Lung (tissue), 16 donors: Measurements from ENCODE around the gene ALX1. TPM values are rescaled to one million over a fixed set of nuclear protein-coding genes. Genes with fewer than 3 reads are reported as not detected.

Experiments
- ATAC-seq: fragments of 200-7000 bp; cut with Tn5 transposase; one replicate; pipeline ENCODE4 v1.9.1; 2020; ENCODE audit warnings: moderate number of reproducible peaks; ENCODE audit not compliant: insufficient read depth, low FRiP score
- DNase-seq, 3 donors: peaks; one replicate each; pipeline ENCODE4 v3.0.0-alpha.2; 2013 to 2017
- H3K27ac ChIP-seq, 2 donors: one replicate each; pipeline ENCODE4 v1.5.1; 2013; ENCODE audit warnings: mild to moderate bottlenecking in 2 of 2, moderate library complexity in 2 of 2, control low read depth in 1 of 2, inconsistent platforms in 1 of 2, low read depth in 1 of 2, low read length in 1 of 2
- H3K27me3 ChIP-seq, 3 donors: one replicate each; pipeline ENCODE4 v1.5.1; 2013; ENCODE audit warnings: low read length in 2 of 3; ENCODE audit not compliant: control insufficient read depth in 3 of 3, insufficient read depth in 3 of 3
- H3K36me3 ChIP-seq, 4 donors: one replicate each; pipeline ENCODE4 v1.5.1; 2013; ENCODE audit warnings: low read length in 4 of 4, mild to moderate bottlenecking in 1 of 4, moderate library complexity in 1 of 4; ENCODE audit not compliant: control insufficient read depth in 4 of 4, insufficient read depth in 4 of 4
- H3K4me1 ChIP-seq, 5 donors: one replicate each; pipeline ENCODE4 v1.5.1; 2013; ENCODE audit warnings: low read length in 5 of 5, mild to moderate bottlenecking in 2 of 5, moderate library complexity in 1 of 5; ENCODE audit not compliant: control insufficient read depth in 5 of 5, insufficient read depth in 5 of 5
- H3K4me3 ChIP-seq: one replicate; pipeline ENCODE4 v1.5.1; 2013; ENCODE audit warnings: mild to moderate bottlenecking, control low read depth, moderate library complexity
- H3K9ac ChIP-seq, 2 donors: one replicate each; pipeline ENCODE4 v1.5.1; 2013; ENCODE audit warnings: low read length in 2 of 2, control low read depth in 1 of 2; ENCODE audit not compliant: insufficient read depth in 1 of 2
- H3K9me3 ChIP-seq, 4 donors: one replicate each; pipeline ENCODE4 v1.5.1; 2013; ENCODE audit warnings: low read length in 3 of 4, mild to moderate bottlenecking in 1 of 4, moderate library complexity in 1 of 4; ENCODE audit not compliant: control insufficient read depth in 4 of 4, insufficient read depth in 3 of 4
- CTCF ChIP-seq: IDR thresholded peaks from 2 replicates; pipeline ENCODE4 v1.5.1; 2012; ENCODE audit warnings: mild to moderate bottlenecking; ENCODE audit errors: control extremely low read depth, extremely low read depth
- WGBS, 2 donors: extraction: QIAGEN DNeasy Blood & Tissue Kit; methylation state at CpG; one replicate each; pipeline ENCODE4 v1.1.7; 2013; 5-methylcytosine and 5-hydroxymethylcytosine counted together
- long read RNA-seq, 5 donors: transcript quantifications; one replicate each; lab custom pipeline, GENCODE V29; 2026
- polyA plus RNA-seq, 2 donors: library from polyadenylated mRNA; stranded (reverse); fragments of 200-250 nt; gene quantifications; one replicate each; pipeline ENCODE4 v1.2.1, GENCODE V29; 2013
- total RNA-seq, 2 donors: library from RNA; depleted of rRNA in 1 of 2; stranded (reverse); fragments of >200 nt in 1 of 2; gene quantifications; one replicate each; pipeline ENCODE4 v1.2.1, GENCODE V29; 2014 to 2021
- donor health status: control.
- donor health status: control.
- donor health status: Bipolar disorder and iron deficiency.
- donor health status: healthy.
- donor health status: DM: yes; HTN: yes; CAD: no.

ALX1 gene
- total RNA-seq (under 1 TPM; 0.12 to 0.17 TPM), polyA plus RNA-seq (under 1 TPM; 0.08 to 0.14 TPM)
- long read RNA-seq, donor 1 = 0 reads
- long read RNA-seq, donor 2 = 0 reads
- long read RNA-seq, donor 3 = 0 reads
- long read RNA-seq, donor 4 = 0 reads
- long read RNA-seq, donor 5 = 0 reads

GRCh38 chr12:85280165-85280983 is at the start of gene ALX1:
Gene ALX1, plus strand, starts transcription at chr12:85280220. Its CDS starts 42 bp downstream, at chr12:85280262.
- H3K9me3 ChIP-seq = peaks cover 0 to 13% (median 0%) of the 10 kb centered on the region in 4 donors
- no peak within 1 kb of the TSS for H3K27ac ChIP-seq
- ATAC-seq = peak; percentile 55
- H3K4me1 ChIP-seq = peaks cover 0 to 19% (median 4%) of the 10 kb centered on the region in 5 donors
- peak; percentile 61 to 75 (median 64) for DNase-seq
- H3K4me3 ChIP-seq = peak within 1 kb of the TSS; percentile 3
- H3K27me3 ChIP-seq = peaks cover 14 to 94% (median 90%) of the 10 kb centered on the region in 3 donors
- no peak for TF ChIP-seq CTCF
- no peaks in the 10 kb centered on the region for H3K36me3 ChIP-seq
- H3K9ac ChIP-seq = no peak within 1 kb of the TSS
- WGBS, 2 donors = 2 to 6% methylated on average over 49 of the region's 49 CpGs

GRCh38 chr12:85237327-85237726 is 42.7 kb upstream of the ALX1 start:
- H3K4me3 ChIP-seq = no peak overlapping the region
- ATAC-seq (no peak), DNase-seq (no peak)
- H3K4me1 ChIP-seq = no peaks in the 10 kb centered on the region
- H3K9me3 ChIP-seq = no peaks in the 10 kb centered on the region
- no peaks in the 10 kb centered on the region for H3K36me3 ChIP-seq
- no peaks in the 10 kb centered on the region for H3K27me3 ChIP-seq
- H3K27ac ChIP-seq = no peak overlapping the region
- TF ChIP-seq CTCF = no peak
- WGBS, 2 donors = 53 to 71% methylated on average over 2 of the region's 2 CpGs
- H3K9ac ChIP-seq = no peak overlapping the region

GRCh38 chr12:85244561-85244960 is 35.5 kb upstream of the ALX1 start:
- no peak for TF ChIP-seq CTCF
- 57% methylated on average over 3 of the region's 3 CpGs for WGBS, 2 donors
- ATAC-seq (no peak), DNase-seq (no peak)
- Histone ChIP-seq H3K36me3 (no peaks in the 10 kb centered on the region), H3K4me3 (no peak overlapping the region), H3K27me3 (no peaks in the 10 kb centered on the region), H3K4me1 (no peaks in the 10 kb centered on the region), H3K9me3 (no peaks in the 10 kb centered on the region), H3K9ac (no peak overlapping the region), H3K27ac (no peak overlapping the region)
